ENCODE results near the gene CCSAP. TPM values are rescaled to one million over a fixed set of nuclear protein-coding genes. Genes with fewer than 3 reads are reported as not detected.

CCSAP gene
- total RNA-seq, 1 donor from 2014 or later: 34.4 TPM

GRCh38 chr1:229371624-229372023, 28.8 kb upstream of the CCSAP start:
- Histone ChIP-seq H3K36me3 (no peaks in the 10 kb centered on the region), H3K9ac (no peak overlapping the region), H3K4me2 (no peak overlapping the region), H3K4me3 (no peak overlapping the region), H3K4me1 (no peaks in the 10 kb centered on the region), H3K9me3 (ENCODE audit: low read depth) (no peaks in the 10 kb centered on the region), H4K20me1 (ENCODE audit: low read depth) (no peaks in the 10 kb centered on the region), H3K27ac (no peak overlapping the region), H2AFZ (replicated peaks) (no peak overlapping the region), H3K27me3 (no peaks in the 10 kb centered on the region), H3K79me2 (ENCODE audit: low read depth) (no peaks in the 10 kb centered on the region), H3F3A (ENCODE audit: low read depth) (no peaks in the 10 kb centered on the region)
- DNase-seq (ENCODE audit: low spot score): no peak
- no peaks in the 10 kb centered on the region for H3K9me3 Mint-ChIP-seq
- no peak for TF ChIP-seq CTCF (IDR thresholded peaks at IDR 0.05)
- no peak for TF ChIP-seq EZH2phosphoT487 (IDR thresholded peaks at IDR 0.05)
- no peak for TF ChIP-seq EZH2 (IDR thresholded peaks at IDR 0.05)
- no peak overlapping the region for H3K4me3 Mint-ChIP-seq
- no peaks in the 10 kb centered on the region for H3K4me1 Mint-ChIP-seq
- no peak overlapping the region for H3K27ac Mint-ChIP-seq
- H3K36me3 Mint-ChIP-seq: no peaks in the 10 kb centered on the region
- H3K27me3 Mint-ChIP-seq (ENCODE audit: insufficient read depth, low read depth): peaks cover 3% of the 10 kb centered on the region

- Mint-ChIP-seq H3K27me3 (ENCODE audit: insufficient read depth, low read depth) (peaks cover 1% of the 10 kb centered on the region), H3K4me1 (no peaks in the 10 kb centered on the region), H3K9me3 (no peaks in the 10 kb centered on the region), H3K4me3 (no peak overlapping the region), H3K27ac (no peak overlapping the region), H3K36me3 (no peaks in the 10 kb centered on the region)
- Histone ChIP-seq H3K27ac (no peak overlapping the region), H3K79me2 (ENCODE audit: low read depth) (no peaks in the 10 kb centered on the region), H4K20me1 (ENCODE audit: low read depth) (no peaks in the 10 kb centered on the region), H3K27me3 (no peaks in the 10 kb centered on the region), H3K36me3 (no peaks in the 10 kb centered on the region), H3K4me3 (no peak overlapping the region), H2AFZ (replicated peaks) (no peak overlapping the region), H3K9ac (no peak overlapping the region), H3K9me3 (ENCODE audit: low read depth) (no peaks in the 10 kb centered on the region), H3F3A (ENCODE audit: low read depth) (no peaks in the 10 kb centered on the region), H3K4me1 (no peaks in the 10 kb centered on the region), H3K4me2 (no peak overlapping the region)
- no peak for DNase-seq (ENCODE audit: low spot score)
- no peak for TF ChIP-seq CTCF (IDR thresholded peaks at IDR 0.05)
- no peak for TF ChIP-seq EZH2phosphoT487 (IDR thresholded peaks at IDR 0.05)
- TF ChIP-seq EZH2 (IDR thresholded peaks at IDR 0.05): no peak
Measured at GRCh38 chr1:229370601-229371021, 27.8 kb upstream of the CCSAP start.

- Histone ChIP-seq H3K9me3 (ENCODE audit: low read depth) (no peaks in the 10 kb centered on the region), H4K20me1 (ENCODE audit: low read depth) (no peaks in the 10 kb centered on the region), H3F3A (ENCODE audit: low read depth) (no peaks in the 10 kb centered on the region), H3K27ac (no peak overlapping the region), H2AFZ (replicated peaks) (no peak overlapping the region), H3K36me3 (no peaks in the 10 kb centered on the region), H3K4me3 (no peak overlapping the region), H3K27me3 (no peaks in the 10 kb centered on the region), H3K9ac (no peak overlapping the region), H3K4me1 (peaks cover 3% of the 10 kb centered on the region), H3K4me2 (no peak overlapping the region), H3K79me2 (ENCODE audit: low read depth) (no peaks in the 10 kb centered on the region)
- Mint-ChIP-seq H3K4me3 (no peak overlapping the region), H3K27ac (no peak overlapping the region), H3K27me3 (ENCODE audit: insufficient read depth, low read depth) (peaks cover 2% of the 10 kb centered on the region), H3K9me3 (no peaks in the 10 kb centered on the region), H3K36me3 (no peaks in the 10 kb centered on the region), H3K4me1 (peaks cover 2% of the 10 kb centered on the region)
- TF ChIP-seq CTCF (IDR thresholded peaks at IDR 0.05): no peak
- no peak for TF ChIP-seq EZH2phosphoT487 (IDR thresholded peaks at IDR 0.05)
- TF ChIP-seq EZH2 (IDR thresholded peaks at IDR 0.05): no peak
- DNase-seq (ENCODE audit: low spot score): no peak
Measured at GRCh38 chr1:229368347-229368746, 25.5 kb upstream of the CCSAP start.

Measured in neural progenitor cell (in vitro differentiated cells).